Uterus (tissue), 4 donors: ENCODE results near the gene DPPA5. TPM values are rescaled to one million over a fixed set of nuclear protein-coding genes. Genes with fewer than 3 reads are reported as not detected.
"Not testable (repeated sequence)": the region's sequence is repeated elsewhere in the genome, so short reads cannot be mapped to it uniquely, and the experiment has no call there.

Experiments used
- DNase-seq, 2 donors: peaks; one replicate each; pipeline ENCODE4 v3.0.0-alpha.2; 2019 to 2020
- H3K27ac ChIP-seq, 2 donors: fragments of 200-600 bp; sonication (generic); 1 replicate in 1 of 2; 2 replicates in 1 of 2; pipeline ENCODE4 v1.5.1; 2016 to 2018
- H3K27me3 ChIP-seq, 2 donors: fragments of 200-600 bp; sonication (generic); one replicate each; pipeline ENCODE4 v1.5.1; 2018 to 2019; ENCODE audit warnings: control low read depth in 1 of 2
- H3K36me3 ChIP-seq, 2 donors: fragments of 200-600 bp; sonication (generic); one replicate each; pipeline ENCODE4 v1.5.1; 2019; ENCODE audit warnings: control low read depth in 1 of 2
- H3K4me1 ChIP-seq, 2 donors: fragments of 200-600 bp; sonication (generic); one replicate each; pipeline ENCODE4 v1.5.1; 2018 to 2019; ENCODE audit warnings: control low read depth in 1 of 2
- H3K4me3 ChIP-seq, 2 donors: fragments of 200-600 bp; sonication (generic); 1 replicate in 1 of 2; 2 replicates in 1 of 2; pipeline ENCODE4 v1.5.1; 2018 to 2019; ENCODE audit warnings: mild to moderate bottlenecking in 1 of 2
- H3K9me3 ChIP-seq, 2 donors: fragments of 200-600 bp; sonication (generic); one replicate each; pipeline ENCODE4 v1.5.1; 2019; ENCODE audit warnings: control low read depth in 1 of 2
- CTCF ChIP-seq, 4 experiments: fragments of 200-600 bp in 2 of 4; fragments of 450-650 bp in 2 of 4; sonication (generic) in 2 of 4; IDR thresholded peaks; one replicate each; pipeline ENCODE4 v1.5.1; 2016 to 2019; ENCODE audit warnings: antibody characterized with exemption in 4 of 4, mild to moderate bottlenecking in 2 of 4, moderate library complexity in 1 of 4
- POLR2A ChIP-seq, 2 donors: fragments of 450-650 bp; IDR thresholded peaks; one replicate each; pipeline ENCODE4 v1.6.1; 2016; ENCODE audit warnings: antibody characterized with exemption in 2 of 2, mild to moderate bottlenecking in 1 of 2, moderate library complexity in 1 of 2
- intact Hi-C: fragments of 100-400 bp; cut with DNase I; formaldehyde crosslinking; loops from one replicate; pipeline ENCODE4 v1.15.1; 2023; ENCODE audit warnings: low total_unique reads
- total RNA-seq, 4 donors: library from RNA; depleted of rRNA in 3 of 4; stranded (reverse); fragments of >200 nt in 3 of 4; gene quantifications; one replicate each; pipeline versions ENCODE4 v1.1.0 to v1.2.4, GENCODE V29; 2014 to 2023
- donor health status: DM: yes; HTN: yes; CAD: no.

The DPPA5 gene
- total RNA-seq, 4 donors from 2014 or later, result not detected

GRCh38 chr6:73382462-73383113, 28.5 kb upstream of the DPPA5 start:
- H3K27ac ChIP-seq, result no peak overlapping the region
- H3K4me3 ChIP-seq, result no peak overlapping the region
- no peak for DNase-seq
- intact Hi-C loops, result no loop called here
- TF ChIP-seq POLR2A (IDR thresholded peaks at IDR 0.05) (no peak), CTCF (IDR thresholded peaks at IDR 0.05) (no peak)
- H3K9me3 ChIP-seq, result no peaks in the 10 kb centered on the region
- H3K27me3 ChIP-seq, result no peaks in the 10 kb centered on the region
- no peaks in the 10 kb centered on the region for H3K4me1 ChIP-seq
- no peaks in the 10 kb centered on the region for H3K36me3 ChIP-seq

- H3K36me3 ChIP-seq, H3K27me3 ChIP-seq, H3K4me3 ChIP-seq, intact Hi-C loops, H3K27ac ChIP-seq, H3K9me3 ChIP-seq, DNase-seq, H3K4me1 ChIP-seq: not testable (repeated sequence)
Observed at GRCh38 chr6:73381531-73381930, 27.5 kb upstream of the DPPA5 start.

- DNase-seq, result no peak
- TF ChIP-seq CTCF (IDR thresholded peaks at IDR 0.05), result no peak
- TF ChIP-seq POLR2A (IDR thresholded peaks at IDR 0.05), result no peak
- intact Hi-C loops, result no loop called here
- Histone ChIP-seq H3K4me3 (no peak overlapping the region), H3K27ac (no peak overlapping the region), H3K27me3 (no peaks in the 10 kb centered on the region), H3K36me3 (no peaks in the 10 kb centered on the region), H3K9me3 (no peaks in the 10 kb centered on the region), H3K4me1 (no peaks in the 10 kb centered on the region)
Observed at GRCh38 chr6:73377225-73377624, 23.1 kb upstream of the DPPA5 start.

- no peaks in the 10 kb centered on the region for H3K36me3 ChIP-seq
- H3K9me3 ChIP-seq, result no peaks in the 10 kb centered on the region
- no peak for DNase-seq
- H3K4me1 ChIP-seq, result no peaks in the 10 kb centered on the region
- intact Hi-C loops, result no loop called here
- H3K4me3 ChIP-seq, result no peak overlapping the region
- TF ChIP-seq POLR2A (IDR thresholded peaks at IDR 0.05) (no peak), CTCF (IDR thresholded peaks at IDR 0.05) (no peak)
- no peaks in the 10 kb centered on the region for H3K27me3 ChIP-seq
- no peak overlapping the region for H3K27ac ChIP-seq
Observed at GRCh38 chr6:73375216-73375615, 21.1 kb upstream of the DPPA5 start.

- TF ChIP-seq POLR2A (IDR thresholded peaks at IDR 0.05), result no peak
- no peak for TF ChIP-seq CTCF (IDR thresholded peaks at IDR 0.05)
- Histone ChIP-seq H3K27ac (no peak overlapping the region), H3K4me1 (no peaks in the 10 kb centered on the region), H3K4me3 (no peak overlapping the region), H3K27me3 (no peaks in the 10 kb centered on the region), H3K36me3 (no peaks in the 10 kb centered on the region), H3K9me3 (no peaks in the 10 kb centered on the region)
- no peak for DNase-seq
- intact Hi-C loops, result no loop called here
Observed at GRCh38 chr6:73372516-73372915, 18.4 kb upstream of the DPPA5 start.

- Histone ChIP-seq H3K27ac (no peak overlapping the region), H3K36me3 (no peaks in the 10 kb centered on the region), H3K4me1 (no peaks in the 10 kb centered on the region), H3K4me3 (no peak overlapping the region), H3K9me3 (no peaks in the 10 kb centered on the region), H3K27me3 (no peaks in the 10 kb centered on the region)
- no peak for DNase-seq
- no peak for TF ChIP-seq CTCF (IDR thresholded peaks at IDR 0.05)
- TF ChIP-seq POLR2A (IDR thresholded peaks at IDR 0.05), result no peak
- intact Hi-C loops, result no loop called here
Observed at GRCh38 chr6:73371984-73372383, 17.9 kb upstream of the DPPA5 start.
